Esophagus squamous epithelium (tissue), 5 donors: Measurements from ENCODE around the gene CREB3. TPM values are rescaled to one million over a fixed set of nuclear protein-coding genes. Genes with fewer than 3 reads are reported as not detected.

Experiments used
- DNase-seq: peaks from one replicate; lab custom pipeline; 2025; lab: John Stamatoyannopoulos, UW
- H3K27ac ChIP-seq, 4 donors: fragments of 200-600 bp; sonication (generic); one replicate each; pipeline ENCODE4 v1.5.1; 2016 to 2019; ENCODE audit warnings: mild to moderate bottlenecking in 1 of 4
- H3K27me3 ChIP-seq, 4 donors: fragments of 200-600 bp; sonication (generic); 1 replicate in 3 of 4; 2 replicates in 1 of 4; pipeline versions ENCODE4 v1.5.1 to v1.6.0; 2017 to 2021; ENCODE audit warnings: antibody characterized with exemption in 1 of 4
- H3K36me3 ChIP-seq, 3 donors: fragments of 200-600 bp; sonication (generic); one replicate each; pipeline ENCODE4 v1.5.1; 2016 to 2019
- H3K4me1 ChIP-seq, 3 donors: fragments of 200-600 bp; sonication (generic); one replicate each; pipeline ENCODE4 v1.5.1; 2017 to 2019
- H3K4me3 ChIP-seq, 4 donors: fragments of 200-600 bp; sonication (generic); 1 replicate in 3 of 4; 2 replicates in 1 of 4; pipeline ENCODE4 v1.5.1; 2016 to 2019; ENCODE audit warnings: mild to moderate bottlenecking in 2 of 4, moderate library complexity in 1 of 4
- H3K9me3 ChIP-seq, 3 donors: fragments of 200-600 bp; sonication (generic); one replicate each; pipeline ENCODE4 v1.5.1; 2016 to 2019
- POLR2A ChIP-seq, 4 donors: fragments of 450-650 bp; IDR thresholded peaks; one replicate each; pipeline ENCODE4 v1.6.1; 2017; ENCODE audit warnings: antibody characterized with exemption in 4 of 4, mild to moderate bottlenecking in 4 of 4, moderate library complexity in 3 of 4
- WGBS, 2 donors: methylation state at CpG; one replicate each; pipeline ENCODE4 v1.1.5; 2018; 5-methylcytosine and 5-hydroxymethylcytosine counted together
- intact Hi-C: fragments of 100-400 bp; cut with DNase I; formaldehyde crosslinking; loops from one replicate; pipeline ENCODE4 v1.15.0; 2022
- total RNA-seq, 4 donors: library from RNA; depleted of rRNA; stranded (reverse); fragments of >200 nt; gene quantifications; one replicate each; pipeline ENCODE4 v1.1.0, GENCODE V29; 2016
- TF ChIP-seq, protein P1 (sequence below), 6 experiments: fragments of 450-650 bp in 4 of 6; fragments of 200-600 bp in 2 of 6; sonication (generic) in 2 of 6; IDR thresholded peaks; one replicate each; pipeline ENCODE4 v1.5.1; 2016 to 2019; ENCODE audit warnings: antibody characterized with exemption in 6 of 6, mild to moderate bottlenecking in 4 of 6, moderate library complexity in 4 of 6
- donor health status: DM: yes; HTN: yes; CAD: no.

The CREB3 gene
- total RNA-seq, 4 donors from 2014 or later, result 10.5 to 24.2 (median 19.2) TPM

DNA sequence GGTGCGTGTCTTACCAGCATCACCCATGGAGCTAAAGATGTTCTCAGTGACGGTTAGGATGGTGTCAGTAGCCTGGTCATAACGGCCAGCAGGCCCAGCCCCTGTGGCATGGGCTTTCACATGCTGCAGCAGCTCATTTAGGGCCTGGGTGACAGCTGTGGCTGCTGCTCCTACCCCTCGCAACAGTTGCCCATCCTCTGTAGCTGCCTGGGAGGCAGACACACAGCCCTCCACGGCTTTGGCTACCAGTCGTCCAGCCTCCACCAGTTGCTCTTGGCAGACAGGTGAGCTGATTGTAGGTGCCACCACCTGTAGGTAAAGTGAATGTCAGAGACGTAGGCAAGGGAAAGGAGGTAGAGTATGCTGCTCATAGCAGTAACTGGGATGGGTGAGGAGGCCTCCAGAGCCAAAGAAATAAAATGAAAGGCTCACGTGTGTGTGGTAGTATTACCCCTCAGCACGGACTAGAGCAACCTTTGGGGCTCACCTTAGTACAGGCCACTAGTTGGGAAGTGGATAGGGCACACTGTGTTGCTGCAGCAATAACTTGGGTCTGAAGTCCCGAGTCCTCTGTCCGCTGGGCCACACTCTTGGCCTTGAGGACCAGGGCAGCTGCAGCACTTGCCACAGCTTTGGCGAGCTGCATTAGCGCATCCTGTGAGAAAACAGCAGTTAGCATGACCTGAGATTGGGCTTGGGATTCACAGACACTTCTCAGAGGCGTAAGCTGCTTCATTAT lies 15.2 kb upstream of the CREB3 start:
- no peak for DNase-seq
- Histone ChIP-seq H3K9me3 (no peaks in the 10 kb centered on the region), H3K27me3 (no peaks in the 10 kb centered on the region), H3K4me3 (no peak overlapping the region), H3K36me3 (peaks cover 76 to 100% (median 88%) of the 10 kb centered on the region in 3 donors), H3K4me1 (no peaks in the 10 kb centered on the region), H3K27ac (peak overlapping the region in 3 of 4 donors; percentile 42 to 60 (median 53))
- WGBS, 2 donors, result 89 to 90% methylated on average over 6 to 12 of the region's 14 CpGs
- no peak for TF ChIP-seq POLR2A (IDR thresholded peaks at IDR 0.05)
- TF ChIP-seq, protein P1, sequence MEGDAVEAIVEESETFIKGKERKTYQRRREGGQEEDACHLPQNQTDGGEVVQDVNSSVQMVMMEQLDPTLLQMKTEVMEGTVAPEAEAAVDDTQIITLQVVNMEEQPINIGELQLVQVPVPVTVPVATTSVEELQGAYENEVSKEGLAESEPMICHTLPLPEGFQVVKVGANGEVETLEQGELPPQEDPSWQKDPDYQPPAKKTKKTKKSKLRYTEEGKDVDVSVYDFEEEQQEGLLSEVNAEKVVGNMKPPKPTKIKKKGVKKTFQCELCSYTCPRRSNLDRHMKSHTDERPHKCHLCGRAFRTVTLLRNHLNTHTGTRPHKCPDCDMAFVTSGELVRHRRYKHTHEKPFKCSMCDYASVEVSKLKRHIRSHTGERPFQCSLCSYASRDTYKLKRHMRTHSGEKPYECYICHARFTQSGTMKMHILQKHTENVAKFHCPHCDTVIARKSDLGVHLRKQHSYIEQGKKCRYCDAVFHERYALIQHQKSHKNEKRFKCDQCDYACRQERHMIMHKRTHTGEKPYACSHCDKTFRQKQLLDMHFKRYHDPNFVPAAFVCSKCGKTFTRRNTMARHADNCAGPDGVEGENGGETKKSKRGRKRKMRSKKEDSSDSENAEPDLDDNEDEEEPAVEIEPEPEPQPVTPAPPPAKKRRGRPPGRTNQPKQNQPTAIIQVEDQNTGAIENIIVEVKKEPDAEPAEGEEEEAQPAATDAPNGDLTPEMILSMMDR (IDR thresholded peaks at IDR 0.05), result no peak
- intact Hi-C loops, result no loop called here

DNA sequence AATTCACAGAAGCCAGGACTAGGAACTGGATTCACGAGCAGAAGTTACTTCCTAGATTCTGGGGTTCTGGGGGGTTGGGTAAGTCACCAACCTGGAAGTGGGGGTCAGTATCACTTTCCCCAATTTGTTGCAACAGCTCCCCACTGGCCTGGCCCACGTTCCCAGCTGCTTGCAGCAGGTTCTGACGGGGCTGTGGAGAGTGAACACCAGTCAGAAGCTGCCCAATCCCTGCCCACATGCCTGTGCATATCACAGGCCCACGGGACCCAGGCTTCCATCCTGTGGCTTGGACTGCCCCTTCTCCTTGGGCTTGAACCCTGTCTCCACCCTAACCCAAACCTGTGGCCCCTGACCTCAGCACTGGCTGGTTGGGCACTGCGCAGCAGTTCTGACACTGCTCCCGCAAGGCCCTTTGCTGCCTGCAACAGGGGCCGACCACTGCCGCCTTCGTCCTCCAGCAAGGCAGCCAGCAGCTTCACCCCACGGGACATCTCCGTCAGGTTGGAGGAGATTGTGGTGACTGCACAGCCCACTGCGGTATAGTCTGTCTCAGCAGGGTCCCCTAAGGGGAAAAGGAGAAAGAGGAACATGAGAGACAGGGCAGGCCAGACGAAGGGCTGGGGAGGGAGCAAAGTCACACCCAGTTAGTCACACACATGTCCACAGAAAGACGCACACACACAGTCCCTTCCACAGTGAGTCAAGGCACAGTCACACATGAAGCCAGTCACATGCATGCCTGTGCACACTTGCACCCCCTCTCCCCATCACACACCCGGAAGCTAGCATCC lies 13.6 kb upstream of the CREB3 start:
- intact Hi-C loops, result no loop called here
- H3K4me3 ChIP-seq, result no peak overlapping the region
- peaks cover 80 to 100% (median 91%) of the 10 kb centered on the region in 3 donors for H3K36me3 ChIP-seq
- no peaks in the 10 kb centered on the region for H3K9me3 ChIP-seq
- no peaks in the 10 kb centered on the region for H3K27me3 ChIP-seq
- 50 to 62% methylated on average over 5 to 6 of the region's 15 CpGs for WGBS, 2 donors
- TF ChIP-seq, protein P1 (IDR thresholded peaks at IDR 0.05), result no peak
- no peak for TF ChIP-seq POLR2A (IDR thresholded peaks at IDR 0.05)
- peak overlapping the region in 1 of 4 donors; percentile 19 for H3K27ac ChIP-seq
- no peak for DNase-seq
- no peaks in the 10 kb centered on the region for H3K4me1 ChIP-seq

- TF ChIP-seq, protein P1 (IDR thresholded peaks at IDR 0.05), result no peak
- TF ChIP-seq POLR2A (IDR thresholded peaks at IDR 0.05), result no peak
- H3K9me3 ChIP-seq, result no peaks in the 10 kb centered on the region
- no peak overlapping the region for H3K4me3 ChIP-seq
- no peaks in the 10 kb centered on the region for H3K4me1 ChIP-seq
- no peak for DNase-seq
- H3K27me3 ChIP-seq, result no peaks in the 10 kb centered on the region
- WGBS, 2 donors, result 72 to 94% methylated on average over 3 to 4 of the region's 4 CpGs
- peak overlapping the region in 2 of 4 donors; percentile 5 to 10 for H3K27ac ChIP-seq
- H3K36me3 ChIP-seq, result peaks cover 80 to 100% (median 91%) of the 10 kb centered on the region in 3 donors
- intact Hi-C loops, result no loop called here
Observed at GRCh38 chr9:35719546-35719945, 12.9 kb upstream of the CREB3 start.

GRCh38 chr9:35723426-35723825 lies 9.0 kb upstream of the CREB3 start:
- TF ChIP-seq POLR2A (IDR thresholded peaks at IDR 0.05), result no peak
- TF ChIP-seq, protein P1 (IDR thresholded peaks at IDR 0.05), result no peak
- 78 to 90% methylated on average over 2 of the region's 2 CpGs for WGBS, 2 donors
- H3K4me1 ChIP-seq, result peaks cover 6 to 32% (median 9%) of the 10 kb centered on the region in 3 donors
- H3K27ac ChIP-seq, result no peak overlapping the region
- H3K9me3 ChIP-seq, result no peaks in the 10 kb centered on the region
- no peak overlapping the region for H3K4me3 ChIP-seq
- peaks cover 60 to 90% (median 66%) of the 10 kb centered on the region in 3 donors for H3K36me3 ChIP-seq
- DNase-seq, result no peak
- intact Hi-C loops, result no loop called here
- H3K27me3 ChIP-seq, result no peaks in the 10 kb centered on the region

GRCh38 chr9:35723908-35724307 lies 8.6 kb upstream of the CREB3 start:
- H3K9me3 ChIP-seq, result no peaks in the 10 kb centered on the region
- no peaks in the 10 kb centered on the region for H3K27me3 ChIP-seq
- DNase-seq, result no peak
- H3K36me3 ChIP-seq, result peaks cover 56 to 87% (median 61%) of the 10 kb centered on the region in 3 donors
- no peak overlapping the region for H3K4me3 ChIP-seq
- 91 to 94% methylated on average over 8 of the region's 8 CpGs for WGBS, 2 donors
- H3K4me1 ChIP-seq, result peaks cover 6 to 37% (median 14%) of the 10 kb centered on the region in 3 donors
- H3K27ac ChIP-seq, result peak overlapping the region in 1 of 4 donors; percentile 17
- intact Hi-C loops, result no loop called here
- no peak for TF ChIP-seq POLR2A (IDR thresholded peaks at IDR 0.05)
- TF ChIP-seq, protein P1 (IDR thresholded peaks at IDR 0.05), result no peak
